ENCODE data around the gene TMOD3.

DNA sequence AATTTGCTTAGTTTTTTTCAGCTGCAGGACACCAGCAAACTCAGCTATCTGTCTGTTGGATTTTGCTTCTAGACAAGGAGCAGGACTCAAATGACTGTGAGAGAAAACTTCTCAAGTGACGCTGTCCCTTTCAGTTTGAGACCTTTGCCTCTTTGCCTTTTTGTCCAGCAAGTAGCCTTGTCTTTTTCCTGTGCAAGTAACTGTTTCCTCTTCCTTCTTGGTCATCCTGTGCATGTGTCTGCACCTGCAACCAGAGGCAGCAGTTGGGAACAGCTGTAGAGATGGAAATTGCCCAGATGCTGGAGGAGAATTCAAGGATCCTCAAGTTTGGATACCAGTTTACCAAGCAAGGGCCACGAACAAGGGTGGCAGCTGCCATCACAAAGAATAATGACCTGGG lies 23.3 kb upstream of the TMOD3 start:
- TF ChIP-seq, protein P1, sequence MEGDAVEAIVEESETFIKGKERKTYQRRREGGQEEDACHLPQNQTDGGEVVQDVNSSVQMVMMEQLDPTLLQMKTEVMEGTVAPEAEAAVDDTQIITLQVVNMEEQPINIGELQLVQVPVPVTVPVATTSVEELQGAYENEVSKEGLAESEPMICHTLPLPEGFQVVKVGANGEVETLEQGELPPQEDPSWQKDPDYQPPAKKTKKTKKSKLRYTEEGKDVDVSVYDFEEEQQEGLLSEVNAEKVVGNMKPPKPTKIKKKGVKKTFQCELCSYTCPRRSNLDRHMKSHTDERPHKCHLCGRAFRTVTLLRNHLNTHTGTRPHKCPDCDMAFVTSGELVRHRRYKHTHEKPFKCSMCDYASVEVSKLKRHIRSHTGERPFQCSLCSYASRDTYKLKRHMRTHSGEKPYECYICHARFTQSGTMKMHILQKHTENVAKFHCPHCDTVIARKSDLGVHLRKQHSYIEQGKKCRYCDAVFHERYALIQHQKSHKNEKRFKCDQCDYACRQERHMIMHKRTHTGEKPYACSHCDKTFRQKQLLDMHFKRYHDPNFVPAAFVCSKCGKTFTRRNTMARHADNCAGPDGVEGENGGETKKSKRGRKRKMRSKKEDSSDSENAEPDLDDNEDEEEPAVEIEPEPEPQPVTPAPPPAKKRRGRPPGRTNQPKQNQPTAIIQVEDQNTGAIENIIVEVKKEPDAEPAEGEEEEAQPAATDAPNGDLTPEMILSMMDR (IDR thresholded peaks at IDR 0.05): no peak
- TF ChIP-seq POLR2A (IDR thresholded peaks at IDR 0.05): no peak

All from esophagus squamous epithelium (tissue), 4 donors.